ENCODE measurements around the gene MARCO. TPM values are rescaled to one million over a fixed set of nuclear protein-coding genes. Genes with fewer than 3 reads are reported as not detected.

The MARCO gene
- total RNA-seq, 1 experiment from 2014 or later = not detected

- no peaks in the 10 kb centered on the region for H3K36me3 Mint-ChIP-seq (ENCODE audit: insufficient read depth, unreplicated experiment)
- DNase-seq = no peak
- no TSS peak for BruUV-seq (replicated peaks)
- H3K9me3 Mint-ChIP-seq (ENCODE audit: low read depth, unreplicated experiment) = no peaks in the 10 kb centered on the region
- H3K4me3 Mint-ChIP-seq (ENCODE audit: low read depth, unreplicated experiment) = no peak overlapping the region
- H3K27me3 Mint-ChIP-seq (ENCODE audit: unreplicated experiment) = peaks cover 56% of the 10 kb centered on the region
- intact Hi-C loops (cut with micrococcal nuclease; ENCODE audit: unreplicated experiment) = no loop called here
- H3K4me1 Mint-ChIP-seq (ENCODE audit: low read depth, unreplicated experiment) = peaks cover 9% of the 10 kb centered on the region
- H3K27ac Mint-ChIP-seq (ENCODE audit: unreplicated experiment) = no peak overlapping the region
- no peak for TF ChIP-seq CTCF (IDR thresholded peaks at IDR 0.05; ENCODE audit: unreplicated experiment)
- CTCF ChIA-PET = interaction anchor here (1.1 kb wide), 1 partner anchor 12 kb away, joined by 3 read pairs; no protein-coding TSS in a partner anchor
These were observed 28.6 kb downstream of the MARCO start for GRCh38 chr2:118970396-118971135.

- CTCF ChIA-PET = interaction anchor here (1.1 kb wide), 1 partner anchor 12 kb away, joined by 3 read pairs; no protein-coding TSS in a partner anchor
- DNase-seq = peak; percentile 32
- H3K4me3 Mint-ChIP-seq (ENCODE audit: low read depth, unreplicated experiment) = no peak overlapping the region
These were observed 29.5 kb downstream of the MARCO start for GRCh38 chr2:118971245-118972122.

GRCh38 chr2:118973542-118973951 lies 31.6 kb downstream of the MARCO start:
- H3K9me3 Mint-ChIP-seq (ENCODE audit: low read depth, unreplicated experiment) = no peaks in the 10 kb centered on the region
- intact Hi-C loops (cut with micrococcal nuclease; ENCODE audit: unreplicated experiment) = no loop called here
- H3K36me3 Mint-ChIP-seq (ENCODE audit: insufficient read depth, unreplicated experiment) = no peaks in the 10 kb centered on the region
- CTCF ChIA-PET = no interaction called here
- no peak overlapping the region for H3K4me3 Mint-ChIP-seq (ENCODE audit: low read depth, unreplicated experiment)
- no TSS peak for BruUV-seq (replicated peaks)
- H3K27ac Mint-ChIP-seq (ENCODE audit: unreplicated experiment) = no peak overlapping the region
- DNase-seq = no peak
- no peak for TF ChIP-seq CTCF (IDR thresholded peaks at IDR 0.05; ENCODE audit: unreplicated experiment)
- H3K4me1 Mint-ChIP-seq (ENCODE audit: low read depth, unreplicated experiment) = peaks cover 9% of the 10 kb centered on the region
- H3K27me3 Mint-ChIP-seq (ENCODE audit: unreplicated experiment) = peaks cover 60% of the 10 kb centered on the region

More at GRCh38 chr2:118971245-118972122, 29.5 kb downstream of the MARCO start:
- no peak for TF ChIP-seq CTCF (IDR thresholded peaks at IDR 0.05; ENCODE audit: unreplicated experiment)
- Mint-ChIP-seq H3K36me3 (ENCODE audit: insufficient read depth, unreplicated experiment) (no peaks in the 10 kb centered on the region), H3K9me3 (ENCODE audit: low read depth, unreplicated experiment) (no peaks in the 10 kb centered on the region), H3K27ac (ENCODE audit: unreplicated experiment) (no peak overlapping the region), H3K27me3 (ENCODE audit: unreplicated experiment) (peaks cover 53% of the 10 kb centered on the region), H3K4me1 (ENCODE audit: low read depth, unreplicated experiment) (peaks cover 9% of the 10 kb centered on the region)
- no TSS peak for BruUV-seq (replicated peaks)
- intact Hi-C loops (cut with micrococcal nuclease; ENCODE audit: unreplicated experiment) = no loop called here

GRCh38 chr2:118974103-118974993 lies 32.4 kb downstream of the MARCO start:
- Mint-ChIP-seq H3K27me3 (ENCODE audit: unreplicated experiment) (peaks cover 65% of the 10 kb centered on the region), H3K27ac (ENCODE audit: unreplicated experiment) (no peak overlapping the region)
- TF ChIP-seq CTCF (IDR thresholded peaks at IDR 0.05; ENCODE audit: unreplicated experiment) = no peak

More at GRCh38 chr2:118974103-118974993, 32.4 kb downstream of the MARCO start:
- H3K4me1 Mint-ChIP-seq (ENCODE audit: low read depth, unreplicated experiment) = peaks cover 9% of the 10 kb centered on the region
- no TSS peak for BruUV-seq (replicated peaks)
- no peaks in the 10 kb centered on the region for H3K9me3 Mint-ChIP-seq (ENCODE audit: low read depth, unreplicated experiment)
- no peak for DNase-seq
- CTCF ChIA-PET = no interaction called here
- intact Hi-C loops (cut with micrococcal nuclease; ENCODE audit: unreplicated experiment) = no loop called here
- H3K4me3 Mint-ChIP-seq (ENCODE audit: low read depth, unreplicated experiment) = no peak overlapping the region
- no peaks in the 10 kb centered on the region for H3K36me3 Mint-ChIP-seq (ENCODE audit: insufficient read depth, unreplicated experiment)

Measured in Calu3 (cell line).